PC-3 (cell line): ENCODE measurements around the gene ARHGAP28.

ENCODE experiments used
- EZH2 ChIP-seq: fragments of 300-600 bp; sonication (generic); IDR thresholded peaks from one replicate; pipeline ENCODE4 v1.6.1; 2017; ENCODE audit warnings: antibody characterized with exemption, mild to moderate bottlenecking, low read length; ENCODE audit not compliant: unreplicated experiment
- EZH2phosphoT487 ChIP-seq: fragments of 300-600 bp; sonication (generic); IDR thresholded peaks from 2 replicates; pipeline ENCODE4 v1.6.1; 2018; ENCODE audit warnings: mild to moderate bottlenecking, antibody characterized with exemption, low read length, borderline replicate concordance
- TF ChIP-seq, protein P1 (sequence below): fragments of 300-600 bp; sonication (generic); conservative IDR thresholded peaks from 2 replicates; pipeline ENCODE4 v1.5.1; 2017; ENCODE audit warnings: antibody characterized with exemption, low read depth, mild to moderate bottlenecking, low read length

DNA sequence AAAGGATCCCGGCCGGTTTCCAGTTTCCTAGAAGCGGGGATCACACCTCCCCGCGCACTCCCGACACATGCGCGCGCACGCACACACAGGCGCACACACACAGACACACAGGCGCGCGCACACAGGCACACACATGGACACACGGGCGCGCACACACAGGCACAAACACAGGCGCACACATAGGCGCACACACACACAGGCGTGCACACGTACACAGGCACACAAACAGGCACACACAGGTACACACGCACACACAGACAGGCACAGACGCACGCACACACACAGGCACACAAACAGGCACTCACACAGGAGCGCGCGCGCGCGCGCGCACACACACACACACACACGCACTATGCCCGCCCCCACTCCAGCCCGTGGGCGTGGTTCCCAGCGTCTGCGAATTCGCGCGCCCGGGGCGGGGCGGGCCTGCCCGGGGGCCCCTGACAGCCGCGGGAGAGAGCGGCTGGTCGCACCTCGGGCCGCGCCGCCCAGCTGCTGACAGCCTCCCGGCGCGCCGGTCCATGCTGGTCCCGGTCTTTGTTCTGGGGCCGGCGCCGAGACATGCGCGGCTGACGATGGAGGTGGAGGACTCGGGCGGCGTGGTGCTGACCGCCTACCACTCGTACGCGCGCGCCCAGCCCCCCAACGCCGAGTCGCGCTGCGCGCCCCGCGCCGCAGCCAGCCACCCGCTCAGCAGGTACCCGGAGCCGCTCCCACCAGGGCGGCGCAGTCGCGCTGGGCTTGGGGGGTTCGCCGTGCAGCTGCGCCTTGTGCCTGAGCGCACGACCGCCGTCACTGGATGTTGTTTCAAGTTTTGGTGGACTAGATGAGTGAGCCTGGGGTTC, at the start of gene ARHGAP28:
- TF ChIP-seq, protein P1, sequence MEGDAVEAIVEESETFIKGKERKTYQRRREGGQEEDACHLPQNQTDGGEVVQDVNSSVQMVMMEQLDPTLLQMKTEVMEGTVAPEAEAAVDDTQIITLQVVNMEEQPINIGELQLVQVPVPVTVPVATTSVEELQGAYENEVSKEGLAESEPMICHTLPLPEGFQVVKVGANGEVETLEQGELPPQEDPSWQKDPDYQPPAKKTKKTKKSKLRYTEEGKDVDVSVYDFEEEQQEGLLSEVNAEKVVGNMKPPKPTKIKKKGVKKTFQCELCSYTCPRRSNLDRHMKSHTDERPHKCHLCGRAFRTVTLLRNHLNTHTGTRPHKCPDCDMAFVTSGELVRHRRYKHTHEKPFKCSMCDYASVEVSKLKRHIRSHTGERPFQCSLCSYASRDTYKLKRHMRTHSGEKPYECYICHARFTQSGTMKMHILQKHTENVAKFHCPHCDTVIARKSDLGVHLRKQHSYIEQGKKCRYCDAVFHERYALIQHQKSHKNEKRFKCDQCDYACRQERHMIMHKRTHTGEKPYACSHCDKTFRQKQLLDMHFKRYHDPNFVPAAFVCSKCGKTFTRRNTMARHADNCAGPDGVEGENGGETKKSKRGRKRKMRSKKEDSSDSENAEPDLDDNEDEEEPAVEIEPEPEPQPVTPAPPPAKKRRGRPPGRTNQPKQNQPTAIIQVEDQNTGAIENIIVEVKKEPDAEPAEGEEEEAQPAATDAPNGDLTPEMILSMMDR = peak; percentile 53
- TF ChIP-seq EZH2 (no peak), EZH2phosphoT487 (peak; percentile 54; the same call in 1 of the 2 replicates)
